Progenitor cell of endocrine pancreas (in vitro differentiated cells): ENCODE data around the gene S100A13. TPM values are rescaled to one million over a fixed set of nuclear protein-coding genes. Genes with fewer than 3 reads are reported as not detected.
"Not testable (repeated sequence)": the region's sequence is repeated elsewhere in the genome, so short reads cannot be mapped to it uniquely, and the experiment has no call there.

Experiments
- DNase-seq: peaks from one replicate; pipeline ENCODE4 v3.0.0; 2021; ENCODE audit warnings: low spot score; ENCODE audit not compliant: unreplicated experiment
- H3K27ac Mint-ChIP-seq: 2 replicates; pipeline ENCODE4 v1.8.0; 2021; ENCODE audit warnings: mild to moderate bottlenecking, moderate library complexity, mixed read lengths
- H3K27me3 Mint-ChIP-seq: 2 replicates; pipeline ENCODE4 v1.8.0; 2021; ENCODE audit warnings: mixed read lengths
- H3K36me3 Mint-ChIP-seq: 2 replicates; pipeline ENCODE4 v1.8.0; 2022; ENCODE audit warnings: mixed read lengths; ENCODE audit not compliant: insufficient read depth
- H3K4me1 Mint-ChIP-seq: 2 replicates; pipeline ENCODE4 v1.8.0; 2021; ENCODE audit warnings: low read depth, mixed read lengths
- H3K4me3 Mint-ChIP-seq: 2 replicates; pipeline ENCODE4 v1.8.0; 2021; ENCODE audit warnings: low read depth, mild to moderate bottlenecking, moderate library complexity, mixed read lengths
- H3K9me3 Mint-ChIP-seq: 2 replicates; pipeline ENCODE4 v1.8.0; 2021; ENCODE audit warnings: low read depth, mixed read lengths
- long read RNA-seq: library from polyadenylated mRNA; unstranded; transcript quantifications from one replicate; pipeline ENCODE4 v2.0.0, GENCODE V29; 2020
- total RNA-seq: library from RNA; stranded (reverse); gene quantifications from 2 replicates; pipeline ENCODE4 v1.2.1, GENCODE V29; 2021
- TF ChIP-seq, protein P1 (sequence below): fragments of 200-600 bp; sonication (generic); IDR thresholded peaks from one replicate; pipeline ENCODE4 v1.5.0; 2021; ENCODE audit warnings: antibody characterized with exemption, mild to moderate bottlenecking; ENCODE audit not compliant: unreplicated experiment

S100A13 gene
- 63.6 and 67.5 TPM in 2 replicates for total RNA-seq
- long read RNA-seq, partial matches to known transcripts = 16 of 16 reads
- long read RNA-seq, other reads (novel, unspliced or antisense) = 0 of 16 reads

DNA sequence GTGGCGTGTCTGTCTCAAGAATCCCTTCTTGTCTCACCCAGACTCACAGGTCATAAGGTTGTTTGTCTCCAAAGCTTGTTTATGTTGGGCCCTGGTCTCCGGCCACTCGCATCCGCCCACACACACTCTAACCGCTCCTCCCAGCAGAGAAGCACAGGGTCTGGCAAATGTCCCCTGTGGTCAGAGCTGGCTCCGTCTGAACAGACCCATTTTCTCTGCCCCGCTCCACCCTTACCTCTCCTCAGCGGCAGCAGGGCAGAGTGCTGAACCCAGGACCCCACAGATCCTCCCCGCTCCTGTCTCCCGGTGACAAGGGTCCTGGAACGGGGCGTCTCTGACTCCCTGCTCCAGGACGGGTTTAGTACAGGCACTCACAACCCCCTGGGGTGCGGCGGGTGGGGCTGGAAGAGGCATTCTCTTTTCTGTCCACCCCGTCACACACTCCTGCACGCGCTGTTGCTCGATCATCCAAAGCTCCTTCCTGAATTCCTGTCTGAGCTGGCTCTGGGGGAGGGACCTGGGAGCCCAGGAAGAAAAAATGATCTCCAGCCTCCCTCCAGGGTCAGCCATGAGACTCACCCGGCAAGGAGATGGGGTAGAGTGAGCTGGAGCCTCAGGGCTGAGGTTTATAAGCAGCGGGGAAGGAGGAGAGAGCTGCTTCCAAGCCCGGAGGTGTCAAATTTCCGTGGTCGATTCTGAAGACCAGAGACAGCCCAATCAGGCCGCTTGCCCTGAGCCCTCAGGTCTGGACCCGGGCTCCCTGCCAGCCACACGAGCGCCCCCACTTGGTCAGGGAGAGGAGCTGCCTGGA lies at the start of gene S100A13:
S100A13 (minus strand) TSS at position 602 of the 811 bp plus-strand sequence. CDS start 1,033 bp downstream, outside the sequence.
- H3K36me3 Mint-ChIP-seq = peaks cover 7% of the 10 kb centered on the region
- H3K4me3 Mint-ChIP-seq = peak within 1 kb of the TSS; percentile 92
- H3K27ac Mint-ChIP-seq = peak within 1 kb of the TSS; percentile 99
- no peaks in the 10 kb centered on the region for H3K27me3 Mint-ChIP-seq
- DNase-seq = peak; percentile 85
- H3K9me3 Mint-ChIP-seq = no peaks in the 10 kb centered on the region
- peaks cover 34% of the 10 kb centered on the region for H3K4me1 Mint-ChIP-seq
- TF ChIP-seq, protein P1, sequence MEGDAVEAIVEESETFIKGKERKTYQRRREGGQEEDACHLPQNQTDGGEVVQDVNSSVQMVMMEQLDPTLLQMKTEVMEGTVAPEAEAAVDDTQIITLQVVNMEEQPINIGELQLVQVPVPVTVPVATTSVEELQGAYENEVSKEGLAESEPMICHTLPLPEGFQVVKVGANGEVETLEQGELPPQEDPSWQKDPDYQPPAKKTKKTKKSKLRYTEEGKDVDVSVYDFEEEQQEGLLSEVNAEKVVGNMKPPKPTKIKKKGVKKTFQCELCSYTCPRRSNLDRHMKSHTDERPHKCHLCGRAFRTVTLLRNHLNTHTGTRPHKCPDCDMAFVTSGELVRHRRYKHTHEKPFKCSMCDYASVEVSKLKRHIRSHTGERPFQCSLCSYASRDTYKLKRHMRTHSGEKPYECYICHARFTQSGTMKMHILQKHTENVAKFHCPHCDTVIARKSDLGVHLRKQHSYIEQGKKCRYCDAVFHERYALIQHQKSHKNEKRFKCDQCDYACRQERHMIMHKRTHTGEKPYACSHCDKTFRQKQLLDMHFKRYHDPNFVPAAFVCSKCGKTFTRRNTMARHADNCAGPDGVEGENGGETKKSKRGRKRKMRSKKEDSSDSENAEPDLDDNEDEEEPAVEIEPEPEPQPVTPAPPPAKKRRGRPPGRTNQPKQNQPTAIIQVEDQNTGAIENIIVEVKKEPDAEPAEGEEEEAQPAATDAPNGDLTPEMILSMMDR = peak; percentile 84

DNA sequence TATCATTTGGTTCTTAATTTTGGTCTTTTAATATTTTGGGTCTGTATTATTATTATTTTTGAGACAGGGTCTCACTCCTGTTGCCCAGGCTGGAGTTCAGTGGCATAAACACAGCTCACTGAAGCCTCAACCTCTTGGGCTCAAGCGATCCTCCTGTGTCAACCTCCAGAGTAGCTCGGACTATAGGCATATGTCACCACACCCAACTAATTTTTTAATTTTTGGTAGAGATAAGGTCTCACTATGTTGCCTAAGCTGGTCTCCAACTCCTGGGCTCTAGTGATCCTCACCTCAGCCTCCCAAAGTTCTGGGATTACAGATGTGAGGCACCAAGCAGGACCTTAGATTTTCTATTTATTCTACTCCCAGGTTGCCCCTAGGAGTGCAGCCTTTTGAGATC lies 46.2 kb upstream of the S100A13 start:
- no peaks in the 10 kb centered on the region for H3K9me3 Mint-ChIP-seq
- peak overlapping the region; percentile 37 for H3K4me3 Mint-ChIP-seq
- peaks cover 6% of the 10 kb centered on the region for H3K36me3 Mint-ChIP-seq
- H3K27me3 Mint-ChIP-seq = peaks cover 15% of the 10 kb centered on the region
- TF ChIP-seq, protein P1 = no peak
- H3K4me1 Mint-ChIP-seq = peaks cover 18% of the 10 kb centered on the region
- no peak for DNase-seq
- no peak overlapping the region for H3K27ac Mint-ChIP-seq

GRCh38 chr1:153671628-153672353 lies 44.5 kb upstream of the S100A13 start:
- H3K36me3 Mint-ChIP-seq = peaks cover 21% of the 10 kb centered on the region
- not testable (repeated sequence) for H3K4me3 Mint-ChIP-seq, H3K9me3 Mint-ChIP-seq, DNase-seq, H3K27me3 Mint-ChIP-seq
- H3K4me1 Mint-ChIP-seq = peaks cover 14% of the 10 kb centered on the region
- H3K27ac Mint-ChIP-seq = peak overlapping the region; percentile 90

DNA sequence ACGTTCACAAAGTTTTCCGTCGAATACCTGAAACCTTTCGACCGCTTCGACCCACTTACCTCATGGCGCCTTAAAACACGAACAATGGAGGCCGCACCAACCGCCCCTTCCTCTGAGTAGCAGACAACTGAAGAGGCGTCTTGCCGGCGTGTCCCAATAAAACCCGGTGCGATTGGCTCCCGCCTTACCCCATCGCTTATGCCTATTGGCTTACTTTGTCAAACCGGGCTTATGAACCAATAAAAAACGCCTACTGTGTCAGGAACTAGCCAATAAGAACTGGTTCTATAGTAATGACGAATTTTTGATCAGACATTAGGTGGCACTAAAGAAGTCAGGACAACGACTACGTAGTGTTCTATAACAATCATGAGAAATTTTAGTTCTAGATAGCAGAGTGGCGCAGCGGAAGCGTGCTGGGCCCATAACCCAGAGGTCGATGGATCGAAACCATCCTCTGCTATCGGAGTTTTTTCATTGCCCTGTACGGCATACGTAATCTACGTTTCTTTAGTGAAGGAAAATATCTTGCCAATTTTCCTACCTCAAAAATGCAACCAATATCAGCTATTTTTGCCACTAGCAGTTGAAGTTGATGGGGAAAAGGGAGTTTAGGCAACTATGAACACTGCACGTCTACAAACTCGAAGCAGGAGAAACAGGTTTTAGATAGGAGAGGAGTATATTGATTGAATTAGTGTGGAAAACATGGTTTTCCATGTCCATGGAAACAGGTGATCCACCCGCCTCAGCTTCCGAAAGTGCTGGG lies 43.7 kb upstream of the S100A13 start, which contains the start of gene ILF2:
ILF2 (minus strand) TSS at position 135 of the 769 bp plus-strand sequence; CDS start at position 64, 71 bp downstream.
- Mint-ChIP-seq H3K36me3 (peaks cover 23% of the 10 kb centered on the region), H3K27me3 (no peaks in the 10 kb centered on the region), H3K4me1 (peaks cover 14% of the 10 kb centered on the region), H3K27ac (no peak within 1 kb of the TSS), H3K9me3 (no peaks in the 10 kb centered on the region), H3K4me3 (no peak within 1 kb of the TSS)
- DNase-seq = peak; percentile 89
- TF ChIP-seq, protein P1 = no peak

GRCh38 chr1:153670257-153670858 lies 43.1 kb upstream of the S100A13 start:
- DNase-seq = no peak
- peaks cover 14% of the 10 kb centered on the region for H3K4me1 Mint-ChIP-seq
- no peak overlapping the region for H3K27ac Mint-ChIP-seq
- peaks cover 25% of the 10 kb centered on the region for H3K36me3 Mint-ChIP-seq
- H3K4me3 Mint-ChIP-seq = no peak overlapping the region
- H3K27me3 Mint-ChIP-seq = no peaks in the 10 kb centered on the region
- TF ChIP-seq, protein P1 = no peak
- no peaks in the 10 kb centered on the region for H3K9me3 Mint-ChIP-seq
